GM10847 (cell line): ENCODE measurements around the gene IFNAR1.

Experiments used
- POLR2A ChIP-seq: IDR thresholded peaks from 2 replicates; pipeline ENCODE4 v1.6.1; 2011; ENCODE audit not compliant: insufficient read length; ENCODE audit errors: extremely low read depth

The IFNAR1 gene

GRCh38 chr21:33300701-33301631, 23.8 kb upstream of the IFNAR1 start:
- no peak for TF ChIP-seq POLR2A

DNA sequence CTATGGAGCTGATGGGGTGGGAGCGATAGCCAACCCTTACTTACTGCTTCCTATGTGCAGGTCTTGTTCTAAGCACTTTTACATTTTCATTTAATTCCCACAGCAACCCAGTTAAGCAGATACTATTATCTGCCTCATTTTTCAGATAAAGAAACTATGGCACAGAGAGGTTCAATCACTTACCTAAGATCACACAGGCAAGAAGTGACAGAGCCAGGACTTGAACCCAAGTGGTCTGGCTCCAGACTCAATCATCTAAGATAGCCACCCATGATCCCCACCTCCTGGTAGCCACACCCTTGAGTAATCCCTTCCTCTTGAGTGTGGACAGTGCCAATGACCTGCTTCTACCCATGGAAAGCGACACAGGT, 23.2 kb upstream of the IFNAR1 start:
- TF ChIP-seq POLR2A, result no peak

GRCh38 chr21:33302055-33302454, 22.7 kb upstream of the IFNAR1 start:
- TF ChIP-seq POLR2A, result no peak

- TF ChIP-seq POLR2A, result no peak
Observed at GRCh38 chr21:33302796-33303195, 22.0 kb upstream of the IFNAR1 start.

- TF ChIP-seq POLR2A, result no peak
Observed at GRCh38 chr21:33305344-33305671, 19.5 kb upstream of the IFNAR1 start.

- TF ChIP-seq POLR2A, result no peak
Observed at GRCh38 chr21:33305938-33306337, 18.8 kb upstream of the IFNAR1 start.

GRCh38 chr21:33308586-33309490, 15.9 kb upstream of the IFNAR1 start:
- no peak for TF ChIP-seq POLR2A

GRCh38 chr21:33309778-33310177, 15.0 kb upstream of the IFNAR1 start:
- no peak for TF ChIP-seq POLR2A

DNA sequence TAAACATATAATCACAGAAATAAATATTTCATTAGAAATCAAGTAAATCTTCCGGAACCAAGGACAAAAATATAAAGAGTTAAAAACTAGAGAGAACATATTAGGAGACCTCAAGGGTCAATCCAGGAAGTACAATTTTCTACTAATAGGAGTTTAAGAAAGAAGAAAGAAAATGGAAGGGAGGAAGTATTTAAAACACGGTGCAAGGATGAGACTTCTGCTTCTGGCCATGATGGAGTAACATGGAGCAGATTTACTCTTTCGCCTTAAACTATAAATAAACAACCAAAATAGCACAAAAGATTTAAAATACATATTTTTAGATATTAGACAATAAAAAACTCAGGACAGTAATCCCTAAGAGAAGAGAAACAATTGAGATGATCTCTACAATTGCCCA, 12.6 kb upstream of the IFNAR1 start:
- TF ChIP-seq POLR2A, result no peak

DNA sequence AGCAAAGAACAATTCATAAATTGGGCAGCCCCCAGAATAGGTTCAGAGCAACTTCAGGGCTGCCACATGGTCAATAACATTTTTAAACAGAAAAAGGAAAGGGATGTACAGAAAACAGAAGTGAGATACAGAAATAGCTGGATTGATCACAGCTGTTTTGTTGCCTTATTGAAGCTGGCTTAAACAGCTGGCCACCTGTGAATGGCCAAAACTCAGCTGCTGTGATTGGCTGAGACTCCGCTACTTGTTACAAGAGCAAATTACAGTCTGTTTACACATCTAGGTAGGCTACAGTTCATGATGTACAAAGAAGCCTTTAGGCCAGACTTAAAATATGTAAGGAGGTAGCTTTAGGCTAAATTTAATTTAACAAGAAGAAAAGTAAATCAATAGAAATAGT, 11.6 kb upstream of the IFNAR1 start:
- no peak for TF ChIP-seq POLR2A

GRCh38 chr21:33313611-33314010, 11.2 kb upstream of the IFNAR1 start:
- no peak for TF ChIP-seq POLR2A

GRCh38 chr21:33314111-33314510, 10.7 kb upstream of the IFNAR1 start:
- no peak for TF ChIP-seq POLR2A

GRCh38 chr21:33315946-33316710, 8.6 kb upstream of the IFNAR1 start:
- no peak for TF ChIP-seq POLR2A

DNA sequence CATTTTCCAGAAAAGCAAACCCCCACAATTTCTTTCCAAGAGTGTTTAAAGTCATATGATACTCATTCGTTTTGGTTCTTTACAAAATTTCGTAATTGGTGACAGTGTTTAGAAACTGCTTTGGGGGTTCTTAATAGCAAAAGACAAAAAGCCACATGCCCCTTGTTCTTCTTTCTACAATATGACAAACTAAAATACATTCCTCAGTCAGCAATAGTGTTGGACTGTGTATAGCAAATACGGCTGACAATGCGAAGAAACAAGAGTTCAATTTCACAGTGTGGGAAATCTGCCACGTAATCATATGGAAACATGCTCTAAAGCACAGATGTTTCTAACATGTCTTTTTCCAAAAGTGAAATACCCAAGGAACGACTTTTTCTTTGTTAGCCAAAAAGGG, 7.6 kb upstream of the IFNAR1 start:
- no peak for TF ChIP-seq POLR2A

- TF ChIP-seq POLR2A, result no peak
Observed at GRCh38 chr21:33317786-33318486, 6.8 kb upstream of the IFNAR1 start.
